GM21723 (cell line): Measurements from ENCODE around the gene WBP11.

Source experiments
- ATAC-seq: cut with Tn5 transposase; IDR thresholded peaks from one replicate; pipeline ENCODE4 v1.9.1; 2021; ENCODE audit warnings: mild to moderate bottlenecking, moderate library complexity; ENCODE audit not compliant: unreplicated experiment

Gene WBP11

GRCh38 chr12:14803011-14803829, at the start of gene WBP11, which contains the start of gene C12orf60:
Gene WBP11 (minus strand): TSS chr12:14803478. CDS start chr12:14801383, 2,095 bp downstream.
Gene C12orf60 (plus strand): TSS chr12:14803670. CDS start chr12:14822936, 19,266 bp downstream.
- ATAC-seq = peak; percentile 99

GRCh38 chr12:14852880-14853279, 49.6 kb upstream of the WBP11 start:
- no peak for ATAC-seq

GRCh38 chr12:14850929-14851663, 47.8 kb upstream of the WBP11 start:
- ATAC-seq = peak; percentile 84

- ATAC-seq = no peak
These were observed 46.4 kb upstream of the WBP11 start for GRCh38 chr12:14849661-14850060.

- ATAC-seq = no peak
These were observed 43.8 kb upstream of the WBP11 start for GRCh38 chr12:14846876-14847580.

- ATAC-seq = no peak
These were observed 42.8 kb upstream of the WBP11 start for GRCh38 chr12:14846042-14846587.

- peak; percentile 72 for ATAC-seq
These were observed 42.1 kb upstream of the WBP11 start for GRCh38 chr12:14845350-14845750.

- ATAC-seq = no peak
These were observed 41.1 kb upstream of the WBP11 start for GRCh38 chr12:14844401-14844800.

- no peak for ATAC-seq
These were observed 40.2 kb upstream of the WBP11 start, which contains the start of gene ART4 for GRCh38 chr12:14843425-14843887. Gene ART4 (minus strand): TSS chr12:14843526. CDS start chr12:14843113, 413 bp downstream.

GRCh38 chr12:14842315-14842714, 39.0 kb upstream of the WBP11 start:
- ATAC-seq = no peak

- no peak for ATAC-seq
These were observed 38.5 kb upstream of the WBP11 start for GRCh38 chr12:14841761-14842160.

GRCh38 chr12:14840616-14841015, 37.3 kb upstream of the WBP11 start:
- ATAC-seq = no peak

- no peak for ATAC-seq
These were observed 36.0 kb upstream of the WBP11 start for GRCh38 chr12:14839262-14839661.

GRCh38 chr12:14836336-14837210, 33.3 kb upstream of the WBP11 start:
- ATAC-seq = no peak

- no peak for ATAC-seq
These were observed 31.2 kb upstream of the WBP11 start for GRCh38 chr12:14834509-14834908.

GRCh38 chr12:14833952-14834351, 30.7 kb upstream of the WBP11 start:
- no peak for ATAC-seq

GRCh38 chr12:14833336-14833735, 30.1 kb upstream of the WBP11 start:
- ATAC-seq = no peak

- peak; percentile 66 for ATAC-seq
These were observed 25.6 kb upstream of the WBP11 start for GRCh38 chr12:14828892-14829291.

GRCh38 chr12:14827043-14827442, 23.8 kb upstream of the WBP11 start:
- no peak for ATAC-seq

- ATAC-seq = no peak
These were observed 23.2 kb upstream of the WBP11 start for GRCh38 chr12:14826491-14826890.
